HG03432 (cell line): Measurements from ENCODE around the gene NUDT11.
"Not testable (repeated sequence)": the region's sequence is repeated elsewhere in the genome, so short reads cannot be mapped to it uniquely, and the experiment has no call there.

Source experiments
- ATAC-seq: cut with Tn5 transposase; IDR thresholded peaks from one replicate; pipeline ENCODE4 v1.9.1; 2021; ENCODE audit warnings: mild to moderate bottlenecking, moderate library complexity; ENCODE audit not compliant: unreplicated experiment

Gene NUDT11

GRCh38 chrX:51496501-51497291, at the start of gene NUDT11:
NUDT11 (minus strand) TSS chrX:51496592; CDS start chrX:51496444, 148 bp downstream.
- peak; percentile 90 for ATAC-seq

- no peak for ATAC-seq
These were observed 24.0 kb upstream of the NUDT11 start for GRCh38 chrX:51520393-51520792.

GRCh38 chrX:51519131-51519530, 22.7 kb upstream of the NUDT11 start:
- not testable (repeated sequence) for ATAC-seq

- no peak for ATAC-seq
These were observed 11.2 kb upstream of the NUDT11 start for GRCh38 chrX:51507551-51507950.

GRCh38 chrX:51495701-51496488, 497 bp downstream of the NUDT11 start:
- ATAC-seq = peak; percentile 38

- ATAC-seq = no peak
These were observed 2.0 kb downstream of the NUDT11 start for GRCh38 chrX:51494409-51494808.

GRCh38 chrX:51487960-51488267, 8.5 kb downstream of the NUDT11 start:
- no peak for ATAC-seq

GRCh38 chrX:51484616-51485015, 11.8 kb downstream of the NUDT11 start:
- no peak for ATAC-seq

- ATAC-seq = not testable (repeated sequence)
These were observed 14.0 kb downstream of the NUDT11 start for GRCh38 chrX:51482411-51482810.

- no peak for ATAC-seq
These were observed 19.5 kb downstream of the NUDT11 start for GRCh38 chrX:51476930-51477329.

- no peak for ATAC-seq
These were observed 33.1 kb downstream of the NUDT11 start for GRCh38 chrX:51463322-51463721.

- no peak for ATAC-seq
These were observed 35.0 kb downstream of the NUDT11 start for GRCh38 chrX:51461053-51462044.

GRCh38 chrX:51459125-51459524, 37.3 kb downstream of the NUDT11 start:
- ATAC-seq = no peak

- ATAC-seq = no peak
These were observed 39.6 kb downstream of the NUDT11 start for GRCh38 chrX:51456814-51457213.

GRCh38 chrX:51456246-51456645, 40.1 kb downstream of the NUDT11 start:
- no peak for ATAC-seq

GRCh38 chrX:51440365-51440764, 56.0 kb downstream of the NUDT11 start:
- ATAC-seq = no peak
